Chondrocyte (in vitro differentiated cells): Measurements from ENCODE around the gene PEX10. TPM values are rescaled to one million over a fixed set of nuclear protein-coding genes. Genes with fewer than 3 reads are reported as not detected.

Experiments used
- DNase-seq: peaks from one replicate; pipeline ENCODE4 v3.0.0; 2021; ENCODE audit warnings: mixed read lengths, low spot score
- H3K27ac Mint-ChIP-seq: one replicate; pipeline ENCODE4 v1.8.0; 2021; ENCODE audit warnings: mild to moderate bottlenecking, moderate library complexity, mixed read lengths; ENCODE audit not compliant: unreplicated experiment
- H3K27me3 Mint-ChIP-seq: 2 replicates; pipeline ENCODE4 v1.8.0; 2021; ENCODE audit warnings: low read depth, mixed read lengths
- H3K36me3 Mint-ChIP-seq: 2 replicates; pipeline ENCODE4 v1.8.0; 2021; ENCODE audit warnings: low read depth, mixed read lengths
- H3K4me1 Mint-ChIP-seq: 2 replicates; pipeline ENCODE4 v1.8.0; 2021; ENCODE audit warnings: low read depth, mild to moderate bottlenecking, mixed read lengths
- H3K4me3 Mint-ChIP-seq: one replicate; pipeline ENCODE4 v1.8.0; 2021; ENCODE audit warnings: mild to moderate bottlenecking, moderate library complexity, mixed read lengths; ENCODE audit not compliant: unreplicated experiment
- H3K9me3 Mint-ChIP-seq: 2 replicates; pipeline ENCODE4 v1.8.0; 2021; ENCODE audit warnings: low read depth, mixed read lengths
- total RNA-seq: library from RNA; stranded (reverse); gene quantifications from 3 replicates; pipeline ENCODE4 v1.2.1, GENCODE V29; 2021
- TF ChIP-seq, protein P1 (sequence below): fragments of 200-600 bp; sonication (generic); IDR thresholded peaks from 2 replicates; pipeline ENCODE4 v1.5.0; 2021; ENCODE audit warnings: antibody characterized with exemption, mild to moderate bottlenecking, moderate library complexity

PEX10 gene
- total RNA-seq, 1 donor from 2014 or later = 23.4 TPM

DNA sequence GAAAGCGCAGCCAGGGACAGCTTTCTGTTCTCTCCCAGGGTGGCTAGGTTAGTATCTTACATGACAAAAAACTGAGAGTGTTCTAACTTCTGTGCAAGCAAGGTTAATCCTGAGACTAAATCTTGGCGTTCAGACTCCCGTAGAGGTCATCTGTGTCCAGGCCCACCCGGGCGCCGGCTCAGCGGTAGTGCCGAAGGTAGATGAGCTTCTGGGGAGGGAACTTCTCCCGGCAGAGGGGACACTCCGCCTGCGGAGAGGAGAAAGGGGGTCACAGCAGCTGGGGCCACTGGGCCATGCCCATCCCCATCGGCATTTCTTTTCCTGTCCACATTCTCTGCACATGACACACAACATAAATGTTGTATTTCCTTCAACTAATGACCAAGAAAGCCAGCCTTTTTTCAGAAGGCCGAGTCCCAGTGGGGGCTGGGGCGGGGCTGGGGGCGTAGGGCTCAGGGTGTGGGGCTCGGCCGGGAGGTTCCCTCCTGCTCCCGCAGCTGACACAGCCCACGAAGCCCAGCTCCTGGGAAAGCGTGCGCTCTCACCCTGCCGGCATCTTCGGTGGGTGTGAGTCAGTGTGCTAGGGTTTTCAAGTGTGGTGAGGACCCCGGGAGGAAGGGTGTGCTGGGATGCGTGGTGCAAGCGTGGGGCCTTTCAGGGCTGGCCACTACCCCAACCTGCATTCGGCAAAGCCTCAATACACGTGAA lies 6.6 kb downstream of the PEX10 start:
- TF ChIP-seq, protein P1, sequence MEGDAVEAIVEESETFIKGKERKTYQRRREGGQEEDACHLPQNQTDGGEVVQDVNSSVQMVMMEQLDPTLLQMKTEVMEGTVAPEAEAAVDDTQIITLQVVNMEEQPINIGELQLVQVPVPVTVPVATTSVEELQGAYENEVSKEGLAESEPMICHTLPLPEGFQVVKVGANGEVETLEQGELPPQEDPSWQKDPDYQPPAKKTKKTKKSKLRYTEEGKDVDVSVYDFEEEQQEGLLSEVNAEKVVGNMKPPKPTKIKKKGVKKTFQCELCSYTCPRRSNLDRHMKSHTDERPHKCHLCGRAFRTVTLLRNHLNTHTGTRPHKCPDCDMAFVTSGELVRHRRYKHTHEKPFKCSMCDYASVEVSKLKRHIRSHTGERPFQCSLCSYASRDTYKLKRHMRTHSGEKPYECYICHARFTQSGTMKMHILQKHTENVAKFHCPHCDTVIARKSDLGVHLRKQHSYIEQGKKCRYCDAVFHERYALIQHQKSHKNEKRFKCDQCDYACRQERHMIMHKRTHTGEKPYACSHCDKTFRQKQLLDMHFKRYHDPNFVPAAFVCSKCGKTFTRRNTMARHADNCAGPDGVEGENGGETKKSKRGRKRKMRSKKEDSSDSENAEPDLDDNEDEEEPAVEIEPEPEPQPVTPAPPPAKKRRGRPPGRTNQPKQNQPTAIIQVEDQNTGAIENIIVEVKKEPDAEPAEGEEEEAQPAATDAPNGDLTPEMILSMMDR = no peak
- peaks cover 30% of the 10 kb centered on the region for H3K4me1 Mint-ChIP-seq
- H3K4me3 Mint-ChIP-seq = no peak overlapping the region
- H3K27me3 Mint-ChIP-seq = no peaks in the 10 kb centered on the region
- H3K36me3 Mint-ChIP-seq = peaks cover 12% of the 10 kb centered on the region
- no peaks in the 10 kb centered on the region for H3K9me3 Mint-ChIP-seq
- peak overlapping the region; percentile 83 for H3K27ac Mint-ChIP-seq
- DNase-seq = no peak

DNA sequence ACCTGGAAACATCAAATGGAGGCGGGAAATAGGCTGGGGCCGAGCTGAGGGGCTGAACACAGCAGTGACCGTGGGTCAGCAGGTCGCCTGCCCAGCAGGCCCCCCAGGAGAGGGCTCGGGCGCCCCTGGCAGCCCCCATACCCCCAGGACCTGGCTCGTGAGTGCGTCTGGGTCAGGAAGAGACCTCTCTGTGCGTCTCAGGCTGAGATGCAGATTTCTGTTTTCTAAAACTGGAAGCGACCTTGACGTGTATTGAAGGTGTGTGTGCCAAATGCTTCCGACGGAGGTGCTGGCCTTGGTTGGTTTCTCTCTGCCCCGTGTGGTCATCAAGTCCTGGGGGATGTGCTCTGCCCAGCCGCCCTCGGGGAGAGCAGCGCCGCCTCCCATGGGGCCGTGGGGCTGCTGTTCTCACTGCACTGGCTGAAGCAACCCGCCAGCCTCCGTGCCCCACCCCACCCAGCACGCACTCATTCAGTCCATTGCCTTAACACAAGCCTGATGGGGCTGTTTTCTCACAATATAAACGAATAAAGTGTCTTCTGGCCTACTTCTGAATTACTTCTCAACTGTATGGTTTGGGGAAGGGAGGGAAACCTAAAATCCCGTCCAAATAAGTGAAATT lies 7.4 kb downstream of the PEX10 start:
- no peak for DNase-seq
- Mint-ChIP-seq H3K4me1 (peaks cover 27% of the 10 kb centered on the region), H3K4me3 (no peak overlapping the region), H3K36me3 (peaks cover 18% of the 10 kb centered on the region), H3K27ac (peak overlapping the region; percentile 83), H3K9me3 (no peaks in the 10 kb centered on the region), H3K27me3 (no peaks in the 10 kb centered on the region)
- TF ChIP-seq, protein P1 = no peak

DNA sequence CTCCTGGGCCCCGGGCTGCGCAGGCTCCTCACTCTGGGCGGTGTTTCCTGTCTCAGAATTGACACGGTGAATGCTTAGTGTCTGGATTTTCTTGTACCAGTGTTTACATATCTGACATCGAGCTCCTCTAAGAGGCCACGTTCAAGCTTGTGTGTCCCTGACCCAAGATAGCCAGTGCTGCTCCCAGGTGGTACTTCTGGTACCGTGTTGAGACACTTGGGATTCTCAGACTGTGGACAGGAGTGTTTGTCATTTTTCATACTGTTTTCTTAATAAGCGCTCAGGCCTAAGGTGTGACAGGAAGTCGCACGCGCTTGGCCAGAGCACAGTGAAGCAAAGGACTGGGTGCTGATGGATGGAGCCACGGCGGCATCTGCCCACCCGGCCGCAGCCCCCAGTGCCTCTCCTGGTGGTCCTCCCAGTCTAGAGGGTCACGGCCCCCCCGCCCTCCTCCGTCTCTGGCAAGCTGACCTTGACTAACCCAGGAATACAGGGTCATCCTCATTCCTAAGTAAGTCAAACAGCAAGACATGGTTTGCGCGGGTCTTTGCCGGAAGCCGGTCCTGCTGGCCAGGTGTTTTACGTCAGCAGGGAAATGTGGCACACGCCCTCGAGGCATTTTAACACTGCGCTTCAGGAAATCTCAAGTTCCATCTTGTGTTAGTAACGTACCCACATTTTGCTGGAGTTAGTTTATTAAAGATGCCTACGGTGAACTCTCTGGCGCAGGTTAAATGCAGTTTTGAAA lies 8.0 kb downstream of the PEX10 start:
- H3K9me3 Mint-ChIP-seq = no peaks in the 10 kb centered on the region
- peak; percentile 86 for DNase-seq
- no peak overlapping the region for H3K4me3 Mint-ChIP-seq
- peak overlapping the region; percentile 54 for H3K27ac Mint-ChIP-seq
- H3K4me1 Mint-ChIP-seq = peaks cover 27% of the 10 kb centered on the region
- TF ChIP-seq, protein P1 = no peak
- no peaks in the 10 kb centered on the region for H3K27me3 Mint-ChIP-seq
- H3K36me3 Mint-ChIP-seq = peaks cover 20% of the 10 kb centered on the region

DNA sequence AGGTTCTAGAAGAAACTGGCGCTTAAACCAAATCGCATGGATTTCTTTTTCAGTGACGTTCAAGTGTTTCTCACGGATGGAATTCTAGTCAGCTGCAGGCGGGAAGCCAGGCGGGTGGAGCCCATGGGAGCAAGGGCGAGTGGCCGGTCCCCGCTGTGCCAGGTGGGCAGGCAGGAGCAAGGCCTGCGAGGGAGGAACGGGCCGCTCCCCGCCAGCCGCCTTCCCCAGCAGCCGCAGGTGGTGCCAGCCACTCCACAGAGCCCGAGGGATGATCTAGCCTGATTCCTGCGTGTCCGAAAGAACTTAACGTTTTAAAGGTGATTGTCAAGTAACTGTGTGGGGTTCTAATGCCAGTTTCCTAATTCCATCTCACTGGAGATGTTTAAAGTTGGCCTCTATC lies 9.1 kb downstream of the PEX10 start:
- no peak for DNase-seq
- Mint-ChIP-seq H3K4me3 (no peak overlapping the region), H3K9me3 (no peaks in the 10 kb centered on the region), H3K4me1 (peaks cover 27% of the 10 kb centered on the region), H3K36me3 (peaks cover 24% of the 10 kb centered on the region), H3K27me3 (no peaks in the 10 kb centered on the region), H3K27ac (no peak overlapping the region)
- TF ChIP-seq, protein P1 = no peak

DNA sequence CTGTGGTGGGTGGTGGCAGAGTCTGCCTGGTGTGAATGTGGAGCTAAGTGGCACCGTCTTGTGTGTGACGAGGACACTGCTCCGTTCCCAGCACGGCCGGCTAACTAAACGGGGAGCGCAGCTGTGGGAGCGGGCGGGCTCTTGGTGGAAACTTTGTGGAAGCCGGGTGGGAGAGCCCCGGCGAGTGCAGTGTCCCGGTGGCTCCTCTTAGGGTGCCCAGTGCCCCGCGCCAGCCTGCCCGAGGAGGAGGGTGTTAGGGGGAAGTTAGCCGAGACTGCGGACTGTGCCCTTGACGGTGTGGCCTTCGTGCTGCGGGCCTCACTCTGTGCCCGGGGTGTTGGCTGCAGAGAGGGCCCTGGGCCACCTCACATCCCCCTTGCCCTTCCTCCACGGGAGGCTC lies 9.9 kb downstream of the PEX10 start:
- no peaks in the 10 kb centered on the region for H3K9me3 Mint-ChIP-seq
- TF ChIP-seq, protein P1 = no peak
- no peak overlapping the region for H3K27ac Mint-ChIP-seq
- DNase-seq = no peak
- H3K27me3 Mint-ChIP-seq = no peaks in the 10 kb centered on the region
- H3K4me1 Mint-ChIP-seq = peaks cover 27% of the 10 kb centered on the region
- peaks cover 21% of the 10 kb centered on the region for H3K36me3 Mint-ChIP-seq
- no peak overlapping the region for H3K4me3 Mint-ChIP-seq
